ENCODE measurements around the gene NDUFB1.

The NDUFB1 gene

DNA sequence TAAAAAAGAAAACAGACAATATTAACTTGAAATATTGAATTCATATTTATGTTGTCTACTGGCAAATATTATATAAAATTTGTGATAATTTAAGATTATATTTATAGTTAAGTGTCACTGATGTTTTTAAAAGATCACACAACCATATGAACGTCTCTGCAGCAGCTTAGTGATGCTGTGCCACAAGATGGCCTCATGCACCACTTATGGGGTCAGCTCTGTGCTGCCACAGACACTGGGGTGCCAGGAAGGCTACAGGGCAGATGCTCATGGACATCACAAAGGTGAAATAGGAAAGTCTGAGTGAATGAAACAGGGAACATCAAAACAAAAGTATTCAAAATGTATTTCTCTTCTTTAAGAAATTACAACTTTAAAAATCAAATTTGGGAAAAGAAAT lies 28.2 kb downstream of the NDUFB1 start:
- no peak for DNase-seq (ENCODE audit: low read depth)

DNA sequence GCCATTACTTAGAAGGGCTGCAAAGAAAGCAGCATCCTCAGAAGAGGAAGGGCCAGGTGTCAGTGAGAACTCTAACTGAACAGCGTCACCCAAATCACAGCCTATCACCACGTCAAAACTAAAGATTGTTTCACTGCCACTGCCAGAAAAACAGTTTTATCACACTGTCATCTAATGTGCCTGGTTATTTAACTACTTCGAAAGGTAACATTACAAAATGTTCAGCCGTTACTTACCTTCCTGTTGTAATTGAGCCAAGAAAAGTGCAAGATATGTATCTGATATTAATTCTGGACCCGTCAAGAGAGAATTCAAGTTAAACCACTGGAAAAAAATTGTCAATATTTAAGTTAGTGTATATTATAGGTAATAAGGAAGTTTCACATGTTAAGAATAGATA lies 33.0 kb downstream of the NDUFB1 start:
- DNase-seq (ENCODE audit: low read depth) = no peak

GRCh38 chr14:92074555-92074954 lies 47.0 kb downstream of the NDUFB1 start:
- DNase-seq (ENCODE audit: low read depth) = no peak
